GM18873 (cell line): Measurements from ENCODE around the gene NFU1.
"Not testable (repeated sequence)": the region's sequence is repeated elsewhere in the genome, so short reads cannot be mapped to it uniquely, and the experiment has no call there.

ENCODE experiments used
- ATAC-seq: cut with Tn5 transposase; IDR thresholded peaks from one replicate; pipeline ENCODE4 v1.9.1; 2021; ENCODE audit warnings: mild to moderate bottlenecking, moderate library complexity, moderate number of reproducible peaks; ENCODE audit not compliant: unreplicated experiment, low FRiP score

NFU1 gene

GRCh38 chr2:69452687-69453086, 15.5 kb upstream of the NFU1 start:
- no peak for ATAC-seq

GRCh38 chr2:69450735-69451416, 13.6 kb upstream of the NFU1 start:
- no peak for ATAC-seq

GRCh38 chr2:69449906-69450305, 12.7 kb upstream of the NFU1 start:
- ATAC-seq = no peak

- ATAC-seq = not testable (repeated sequence)
Observed at GRCh38 chr2:69443673-69444072, 6.4 kb upstream of the NFU1 start.

- ATAC-seq = not testable (repeated sequence)
Observed at GRCh38 chr2:69439499-69439898, 2.3 kb upstream of the NFU1 start.

- no peak for ATAC-seq
Observed at GRCh38 chr2:69438580-69438979, 1.3 kb upstream of the NFU1 start.

- no peak for ATAC-seq
Observed at GRCh38 chr2:69437751-69438154, 518 bp upstream of the NFU1 start.

- peak; percentile 3 for ATAC-seq
Observed at GRCh38 chr2:69436596-69436937, 668 bp downstream of the NFU1 start.

- no peak for ATAC-seq
Observed at GRCh38 chr2:69434753-69435152, 2.5 kb downstream of the NFU1 start.

GRCh38 chr2:69429491-69430183, 7.6 kb downstream of the NFU1 start:
- no peak for ATAC-seq

- ATAC-seq = no peak
Observed at GRCh38 chr2:69428981-69429380, 8.3 kb downstream of the NFU1 start.

- ATAC-seq = no peak
Observed at GRCh38 chr2:69424419-69424818, 12.8 kb downstream of the NFU1 start.

- no peak for ATAC-seq
Observed at GRCh38 chr2:69422198-69422597, 15.0 kb downstream of the NFU1 start.

- not testable (repeated sequence) for ATAC-seq
Observed at GRCh38 chr2:69419111-69419510, 18.1 kb downstream of the NFU1 start.

- ATAC-seq = no peak
Observed at GRCh38 chr2:69416147-69416546, 21.1 kb downstream of the NFU1 start.

- no peak for ATAC-seq
Observed at GRCh38 chr2:69411120-69411519, 26.1 kb downstream of the NFU1 start.

- no peak for ATAC-seq
Observed at GRCh38 chr2:69405306-69405705, 31.9 kb downstream of the NFU1 start.

- no peak for ATAC-seq
Observed at GRCh38 chr2:69400121-69400520, 37.1 kb downstream of the NFU1 start.

GRCh38 chr2:69397234-69397633, 40.0 kb downstream of the NFU1 start:
- ATAC-seq = no peak

GRCh38 chr2:69395866-69396265, 41.4 kb downstream of the NFU1 start:
- no peak for ATAC-seq

GRCh38 chr2:69393963-69394362, 43.3 kb downstream of the NFU1 start:
- ATAC-seq = no peak

- ATAC-seq = no peak
Observed at GRCh38 chr2:69390471-69390870, 46.8 kb downstream of the NFU1 start.
